Measurements from ENCODE around the gene NPRL2.
A peak's percentile ranks its signal among the peaks of the same experiment; 100 is the strongest.

The NPRL2 gene

GRCh38 chr3:50380405-50381085, 30.0 kb upstream of the NPRL2 start:
- Mint-ChIP-seq H3K36me3 (ENCODE audit: low read depth) (no peaks in the 10 kb centered on the region), H3K4me1 (no peaks in the 10 kb centered on the region), H3K27ac (no peak overlapping the region), H3K27me3 (no peaks in the 10 kb centered on the region), H3K9me3 (no peaks in the 10 kb centered on the region), H3K4me3 (no peak overlapping the region)
- DNase-seq (no peak), ATAC-seq (no peak)

GRCh38 chr3:50378757-50379156, 28.2 kb upstream of the NPRL2 start:
- no peaks in the 10 kb centered on the region for H3K36me3 Mint-ChIP-seq (ENCODE audit: low read depth)
- no peaks in the 10 kb centered on the region for H3K27me3 Mint-ChIP-seq
- H3K4me1 Mint-ChIP-seq = no peaks in the 10 kb centered on the region
- H3K9me3 Mint-ChIP-seq = no peaks in the 10 kb centered on the region
- ATAC-seq (no peak), DNase-seq (no peak)
- H3K4me3 Mint-ChIP-seq = no peak overlapping the region
- no peak overlapping the region for H3K27ac Mint-ChIP-seq

- Mint-ChIP-seq H3K27ac (no peak overlapping the region), H3K9me3 (no peaks in the 10 kb centered on the region), H3K27me3 (no peaks in the 10 kb centered on the region), H3K4me3 (no peak overlapping the region), H3K4me1 (peaks cover 2% of the 10 kb centered on the region), H3K36me3 (ENCODE audit: low read depth) (no peaks in the 10 kb centered on the region)
- DNase-seq = no peak
- no peak for ATAC-seq
These were observed 27.4 kb upstream of the NPRL2 start for GRCh38 chr3:50378024-50378423.

GRCh38 chr3:50375258-50375931, 24.8 kb upstream of the NPRL2 start:
- Mint-ChIP-seq H3K27ac (no peak overlapping the region), H3K27me3 (no peaks in the 10 kb centered on the region), H3K4me1 (peaks cover 4% of the 10 kb centered on the region), H3K4me3 (no peak overlapping the region), H3K36me3 (ENCODE audit: low read depth) (no peaks in the 10 kb centered on the region), H3K9me3 (no peaks in the 10 kb centered on the region)
- DNase-seq (no peak), ATAC-seq (peak; percentile 21)

- no peak for ATAC-seq
- H3K4me1 Mint-ChIP-seq = peaks cover 4% of the 10 kb centered on the region
- H3K9me3 Mint-ChIP-seq = no peaks in the 10 kb centered on the region
These were observed 24.0 kb upstream of the NPRL2 start for GRCh38 chr3:50374363-50375257.

GRCh38 chr3:50373146-50374051, 22.8 kb upstream of the NPRL2 start:
- H3K4me3 Mint-ChIP-seq = no peak overlapping the region
- H3K27me3 Mint-ChIP-seq = no peaks in the 10 kb centered on the region
- H3K36me3 Mint-ChIP-seq (ENCODE audit: low read depth) = no peaks in the 10 kb centered on the region
- H3K9me3 Mint-ChIP-seq = no peaks in the 10 kb centered on the region
- DNase-seq (no peak), ATAC-seq (no peak)
- no peak overlapping the region for H3K27ac Mint-ChIP-seq
- H3K4me1 Mint-ChIP-seq = peaks cover 4% of the 10 kb centered on the region

More at GRCh38 chr3:50374363-50375257, 24.0 kb upstream of the NPRL2 start:
- H3K36me3 Mint-ChIP-seq (ENCODE audit: low read depth) = no peaks in the 10 kb centered on the region
- no peak for DNase-seq
- no peaks in the 10 kb centered on the region for H3K27me3 Mint-ChIP-seq
- no peak overlapping the region for H3K4me3 Mint-ChIP-seq
- H3K27ac Mint-ChIP-seq = no peak overlapping the region

- DNase-seq (no peak), ATAC-seq (no peak)
- Mint-ChIP-seq H3K4me1 (peaks cover 4% of the 10 kb centered on the region), H3K27ac (no peak overlapping the region), H3K9me3 (no peaks in the 10 kb centered on the region), H3K27me3 (no peaks in the 10 kb centered on the region), H3K4me3 (no peak overlapping the region), H3K36me3 (ENCODE audit: low read depth) (no peaks in the 10 kb centered on the region)
These were observed 21.8 kb upstream of the NPRL2 start for GRCh38 chr3:50372349-50372748.

GRCh38 chr3:50371133-50371685, 20.6 kb upstream of the NPRL2 start:
- no peaks in the 10 kb centered on the region for H3K36me3 Mint-ChIP-seq (ENCODE audit: low read depth)
- H3K27ac Mint-ChIP-seq = no peak overlapping the region

GRCh38 chr3:50370594-50370993, 20.0 kb upstream of the NPRL2 start:
- Mint-ChIP-seq H3K27me3 (no peaks in the 10 kb centered on the region), H3K9me3 (no peaks in the 10 kb centered on the region), H3K4me1 (peaks cover 10% of the 10 kb centered on the region), H3K4me3 (no peak overlapping the region), H3K36me3 (ENCODE audit: low read depth) (no peaks in the 10 kb centered on the region), H3K27ac (no peak overlapping the region)
- DNase-seq (no peak), ATAC-seq (no peak)

More at GRCh38 chr3:50371133-50371685, 20.6 kb upstream of the NPRL2 start:
- Mint-ChIP-seq H3K4me3 (no peak overlapping the region), H3K9me3 (no peaks in the 10 kb centered on the region), H3K4me1 (peaks cover 4% of the 10 kb centered on the region), H3K27me3 (no peaks in the 10 kb centered on the region)
- ATAC-seq (no peak), DNase-seq (no peak)

- H3K27ac Mint-ChIP-seq = no peak overlapping the region
- peaks cover 14% of the 10 kb centered on the region for H3K4me1 Mint-ChIP-seq
- no peaks in the 10 kb centered on the region for H3K27me3 Mint-ChIP-seq
- no peaks in the 10 kb centered on the region for H3K9me3 Mint-ChIP-seq
- ATAC-seq (no peak), DNase-seq (no peak)
- no peaks in the 10 kb centered on the region for H3K36me3 Mint-ChIP-seq (ENCODE audit: low read depth)
- H3K4me3 Mint-ChIP-seq = no peak overlapping the region
These were observed 18.6 kb upstream of the NPRL2 start for GRCh38 chr3:50369012-50369670.

GRCh38 chr3:50365842-50366220, 15.3 kb upstream of the NPRL2 start:
- peak overlapping the region; percentile 73 for H3K4me3 Mint-ChIP-seq
- no peak overlapping the region for H3K27ac Mint-ChIP-seq
- H3K36me3 Mint-ChIP-seq (ENCODE audit: low read depth) = no peaks in the 10 kb centered on the region
- ATAC-seq (no peak), DNase-seq (no peak)
- H3K27me3 Mint-ChIP-seq = no peaks in the 10 kb centered on the region
- H3K9me3 Mint-ChIP-seq = no peaks in the 10 kb centered on the region
- peaks cover 10% of the 10 kb centered on the region for H3K4me1 Mint-ChIP-seq

GRCh38 chr3:50365080-50365841, 14.7 kb upstream of the NPRL2 start:
- H3K9me3 Mint-ChIP-seq = no peaks in the 10 kb centered on the region
- no peaks in the 10 kb centered on the region for H3K36me3 Mint-ChIP-seq (ENCODE audit: low read depth)
- peak; percentile 94 for ATAC-seq
- H3K4me3 Mint-ChIP-seq = peak overlapping the region; percentile 73
- H3K27ac Mint-ChIP-seq = no peak overlapping the region
- no peaks in the 10 kb centered on the region for H3K27me3 Mint-ChIP-seq
- H3K4me1 Mint-ChIP-seq = peaks cover 11% of the 10 kb centered on the region
- DNase-seq = peak; percentile 94

GRCh38 chr3:50364573-50365079, 14.1 kb upstream of the NPRL2 start:
- Mint-ChIP-seq H3K9me3 (no peaks in the 10 kb centered on the region), H3K4me1 (peaks cover 17% of the 10 kb centered on the region), H3K27me3 (no peaks in the 10 kb centered on the region), H3K27ac (no peak overlapping the region), H3K36me3 (ENCODE audit: low read depth) (no peaks in the 10 kb centered on the region), H3K4me3 (peak overlapping the region; percentile 73)
- ATAC-seq (peak; percentile 5), DNase-seq (no peak)
